ENCODE data around the gene CDH4. TPM values are rescaled to one million over a fixed set of nuclear protein-coding genes. Genes with fewer than 3 reads are reported as not detected.

Gene CDH4
- total and polyA plus RNA-seq, 2 donors = 0.04 to 0.42 TPM

- H3K4me3 ChIP-seq (ENCODE audit: low read depth, low read length) = no peak overlapping the region
- DNase-seq (ENCODE audit: extremely low spot score) = no peak
- no peaks in the 10 kb centered on the region for H3K4me1 ChIP-seq (ENCODE audit: insufficient read depth)
- no peak overlapping the region for H3K27ac ChIP-seq (ENCODE audit: low read depth)
- no peaks in the 10 kb centered on the region for H3K36me3 ChIP-seq (ENCODE audit: insufficient read depth)
- WGBS = 64% methylated on average over 8 of the region's 8 CpGs
Measured at GRCh38 chr20:61360940-61361339, 108.9 kb downstream of the CDH4 start.

- WGBS = 89% methylated on average over 14 of the region's 14 CpGs
- H3K36me3 ChIP-seq (ENCODE audit: insufficient read depth) = no peaks in the 10 kb centered on the region
- H3K27ac ChIP-seq (ENCODE audit: low read depth) = no peak overlapping the region
- H3K4me3 ChIP-seq (ENCODE audit: low read depth, low read length) = no peak overlapping the region
- H3K4me1 ChIP-seq (ENCODE audit: insufficient read depth) = no peaks in the 10 kb centered on the region
- DNase-seq (ENCODE audit: extremely low spot score) = no peak
Measured at GRCh38 chr20:61361501-61361900, 109.4 kb downstream of the CDH4 start.

DNA sequence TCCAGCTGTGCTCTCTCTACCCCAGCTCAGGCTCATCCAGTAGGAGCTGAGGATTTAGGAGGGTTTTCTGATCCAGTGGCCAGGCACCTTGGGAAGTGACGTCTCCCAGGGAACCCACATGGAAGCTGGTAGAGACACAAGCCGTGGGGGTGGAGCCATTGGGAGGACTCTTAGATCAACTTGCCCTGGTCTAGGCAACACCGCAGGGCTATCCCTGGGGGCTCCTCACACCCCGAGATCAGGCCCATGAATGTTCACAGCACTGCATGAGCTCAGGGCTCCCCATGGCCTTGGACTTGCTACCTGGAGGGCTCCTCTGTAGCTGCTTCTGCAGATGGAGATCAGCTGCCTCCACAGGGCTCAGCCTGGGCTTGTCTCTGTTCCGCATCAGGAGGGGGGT is 112.1 kb downstream of the CDH4 start:
- no peak overlapping the region for H3K4me3 ChIP-seq (ENCODE audit: low read depth, low read length)
- WGBS = 75% methylated on average over 5 of the region's 5 CpGs
- DNase-seq (ENCODE audit: extremely low spot score) = no peak
- no peaks in the 10 kb centered on the region for H3K4me1 ChIP-seq (ENCODE audit: insufficient read depth)
- no peak overlapping the region for H3K27ac ChIP-seq (ENCODE audit: low read depth)
- no peaks in the 10 kb centered on the region for H3K36me3 ChIP-seq (ENCODE audit: insufficient read depth)

GRCh38 chr20:61366914-61367313 is 114.9 kb downstream of the CDH4 start:
- Histone ChIP-seq H3K4me1 (ENCODE audit: insufficient read depth) (no peaks in the 10 kb centered on the region), H3K36me3 (ENCODE audit: insufficient read depth) (no peaks in the 10 kb centered on the region), H3K4me3 (ENCODE audit: low read depth, low read length) (no peak overlapping the region), H3K27ac (ENCODE audit: low read depth) (no peak overlapping the region)
- WGBS = 67% methylated on average over 11 of the region's 11 CpGs
- no peak for DNase-seq (ENCODE audit: extremely low spot score)

- no peaks in the 10 kb centered on the region for H3K36me3 ChIP-seq (ENCODE audit: insufficient read depth)
- H3K4me3 ChIP-seq (ENCODE audit: low read depth, low read length) = no peak overlapping the region
- H3K4me1 ChIP-seq (ENCODE audit: insufficient read depth) = no peaks in the 10 kb centered on the region
- H3K27ac ChIP-seq (ENCODE audit: low read depth) = no peak overlapping the region
- DNase-seq (ENCODE audit: extremely low spot score) = no peak
- 73% methylated on average over 13 of the region's 13 CpGs for WGBS
Measured at GRCh38 chr20:61369731-61370520, 117.9 kb downstream of the CDH4 start.

GRCh38 chr20:61370841-61371303 is 118.8 kb downstream of the CDH4 start:
- Histone ChIP-seq H3K36me3 (ENCODE audit: insufficient read depth) (no peaks in the 10 kb centered on the region), H3K4me1 (ENCODE audit: insufficient read depth) (no peaks in the 10 kb centered on the region), H3K4me3 (ENCODE audit: low read depth, low read length) (no peak overlapping the region), H3K27ac (ENCODE audit: low read depth) (no peak overlapping the region)
- 35% methylated on average over 20 of the region's 20 CpGs for WGBS
- no peak for DNase-seq (ENCODE audit: extremely low spot score)

DNA sequence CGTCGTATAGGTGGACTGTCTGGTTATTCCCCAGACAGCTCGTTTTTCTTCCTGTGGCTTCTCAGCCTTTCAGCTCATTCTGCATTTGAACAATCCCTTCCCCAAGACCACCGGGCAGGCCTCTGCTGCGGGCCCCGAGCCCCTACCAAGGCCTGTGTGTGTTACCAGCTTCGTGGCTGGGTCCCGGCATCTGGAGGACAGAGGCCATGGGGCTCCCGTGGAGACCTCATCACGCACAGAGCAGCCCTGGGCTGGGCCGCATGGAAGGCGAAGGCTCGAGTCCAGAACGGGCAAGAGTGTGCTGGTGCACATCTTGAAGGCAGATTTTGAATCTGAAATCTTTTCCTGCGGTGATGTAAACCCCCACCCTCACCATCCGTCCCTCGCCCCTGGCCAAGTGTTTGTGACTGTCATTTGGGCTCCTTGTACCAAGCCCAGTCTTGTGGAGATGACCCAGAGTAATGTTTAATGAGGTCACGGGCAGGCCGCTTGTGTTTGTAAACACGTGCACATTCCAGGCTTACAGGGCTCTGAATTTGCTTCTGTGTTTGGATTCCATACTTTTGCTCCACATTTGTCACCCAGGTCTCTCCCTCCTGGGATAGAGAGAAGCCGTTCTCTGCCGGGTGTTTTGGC is 119.6 kb downstream of the CDH4 start:
- Histone ChIP-seq H3K4me1 (ENCODE audit: insufficient read depth) (no peaks in the 10 kb centered on the region), H3K27ac (ENCODE audit: low read depth) (no peak overlapping the region), H3K4me3 (ENCODE audit: low read depth, low read length) (no peak overlapping the region), H3K36me3 (ENCODE audit: insufficient read depth) (no peaks in the 10 kb centered on the region)
- WGBS = 52% methylated on average over 22 of the region's 22 CpGs
- no peak for DNase-seq (ENCODE audit: extremely low spot score)

DNA sequence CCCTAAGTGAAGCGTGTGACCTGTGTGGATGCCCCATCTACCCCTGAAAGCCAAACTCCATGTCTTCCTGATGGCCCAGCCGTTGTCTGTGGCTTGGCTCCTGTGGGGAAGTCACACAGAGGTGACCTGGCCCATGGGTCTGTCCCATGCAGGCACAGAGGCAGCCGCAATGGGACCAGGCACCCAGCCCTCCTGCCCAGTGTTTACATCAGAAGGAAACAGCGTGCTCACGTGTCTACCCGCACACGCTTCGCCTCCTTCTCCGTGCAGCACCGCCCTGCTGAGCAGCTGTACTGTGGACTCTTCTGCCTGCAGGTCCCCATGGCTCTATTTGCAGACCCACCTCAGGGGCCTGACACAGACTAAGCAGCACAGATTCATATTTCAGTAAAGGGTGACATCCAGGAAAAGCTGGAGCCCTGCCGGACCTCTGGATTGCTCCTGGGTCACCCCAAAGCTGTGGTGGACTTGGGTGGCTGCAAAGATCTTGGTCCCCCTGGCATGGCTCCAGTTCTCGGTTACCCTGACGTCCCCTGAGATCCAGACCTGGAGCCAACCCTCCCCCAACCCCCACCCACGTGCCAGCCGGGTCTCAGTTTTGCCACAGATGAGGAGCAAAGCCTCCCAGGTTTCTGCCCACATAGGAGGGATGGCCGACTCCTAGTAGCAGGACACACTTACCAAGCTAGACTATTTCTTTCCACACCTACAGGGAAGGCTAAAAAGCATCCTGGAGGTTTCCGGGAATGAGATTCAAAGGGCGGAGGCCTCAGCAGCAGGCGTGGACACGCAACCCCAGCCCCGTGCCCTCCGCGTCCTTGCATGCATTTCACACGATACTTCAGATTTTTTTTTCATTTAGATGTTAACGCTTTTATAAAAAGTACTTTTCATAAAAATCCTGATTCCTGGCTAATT is 120.3 kb downstream of the CDH4 start:
- H3K4me1 ChIP-seq (ENCODE audit: insufficient read depth) = no peaks in the 10 kb centered on the region
- WGBS = 74% methylated on average over 25 of the region's 25 CpGs
- no peak for DNase-seq (ENCODE audit: extremely low spot score)
- H3K36me3 ChIP-seq (ENCODE audit: insufficient read depth) = no peaks in the 10 kb centered on the region
- no peak overlapping the region for H3K4me3 ChIP-seq (ENCODE audit: low read depth, low read length)
- H3K27ac ChIP-seq (ENCODE audit: low read depth) = no peak overlapping the region

DNA sequence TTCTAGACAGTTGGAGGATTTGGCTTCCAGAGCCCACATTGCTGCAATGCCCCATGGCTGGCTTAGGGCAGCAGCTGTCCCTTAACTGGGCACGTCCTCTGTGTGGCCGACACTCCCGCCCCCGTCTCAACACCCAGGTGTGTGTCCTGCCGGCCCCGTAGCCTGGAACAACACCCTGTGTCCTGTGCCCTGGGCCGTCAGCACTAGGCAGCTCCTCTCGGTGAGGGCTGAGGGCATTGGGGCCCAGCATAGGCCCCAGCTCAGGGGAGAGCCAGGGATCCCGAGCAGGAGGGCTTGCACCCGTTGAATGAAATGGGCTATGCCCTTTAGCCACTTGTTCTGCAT is 121.0 kb downstream of the CDH4 start:
- no peaks in the 10 kb centered on the region for H3K4me1 ChIP-seq (ENCODE audit: insufficient read depth)
- no peaks in the 10 kb centered on the region for H3K36me3 ChIP-seq (ENCODE audit: insufficient read depth)
- 66% methylated on average over 10 of the region's 10 CpGs for WGBS
- no peak overlapping the region for H3K27ac ChIP-seq (ENCODE audit: low read depth)
- H3K4me3 ChIP-seq (ENCODE audit: low read depth, low read length) = no peak overlapping the region
- no peak for DNase-seq (ENCODE audit: extremely low spot score)

- H3K27ac ChIP-seq (ENCODE audit: low read depth) = no peak overlapping the region
- no peak for DNase-seq (ENCODE audit: extremely low spot score)
- no peaks in the 10 kb centered on the region for H3K36me3 ChIP-seq (ENCODE audit: insufficient read depth)
- H3K4me1 ChIP-seq (ENCODE audit: insufficient read depth) = no peaks in the 10 kb centered on the region
- 88% methylated on average over 19 of the region's 19 CpGs for WGBS
- H3K4me3 ChIP-seq (ENCODE audit: low read depth, low read length) = no peak overlapping the region
Measured at GRCh38 chr20:61373956-61374545, 122.0 kb downstream of the CDH4 start.

- DNase-seq (ENCODE audit: extremely low spot score) = no peak
- 89% methylated on average over 12 of the region's 12 CpGs for WGBS
Measured at GRCh38 chr20:61376541-61377240, 124.6 kb downstream of the CDH4 start.

GRCh38 chr20:61378694-61379355 is 126.8 kb downstream of the CDH4 start:
- 43% methylated on average over 7 of the region's 7 CpGs for WGBS
- no peak overlapping the region for H3K27ac ChIP-seq (ENCODE audit: low read depth)
- H3K36me3 ChIP-seq (ENCODE audit: insufficient read depth) = no peaks in the 10 kb centered on the region
- no peaks in the 10 kb centered on the region for H3K4me1 ChIP-seq (ENCODE audit: insufficient read depth)
- no peak for DNase-seq (ENCODE audit: extremely low spot score)
- no peak overlapping the region for H3K4me3 ChIP-seq (ENCODE audit: low read depth, low read length)

More at GRCh38 chr20:61376541-61377240, 124.6 kb downstream of the CDH4 start:
- Histone ChIP-seq H3K4me1 (ENCODE audit: insufficient read depth) (no peaks in the 10 kb centered on the region), H3K27ac (ENCODE audit: low read depth) (no peak overlapping the region), H3K36me3 (ENCODE audit: insufficient read depth) (no peaks in the 10 kb centered on the region), H3K4me3 (ENCODE audit: low read depth, low read length) (no peak overlapping the region)

Data from urinary bladder (tissue), 4 donors.